COR-L47 (cell line): ENCODE results near the gene PCSK9.

ENCODE experiments used
- DNase-seq: peaks from one replicate; lab custom pipeline; 2025; lab: John Stamatoyannopoulos, UW

Gene PCSK9

GRCh38 chr1:55044617-55045397 is 5.5 kb downstream of the PCSK9 start:
- no peak for DNase-seq

- DNase-seq: no peak
Measured at GRCh38 chr1:55045430-55045829, 6.1 kb downstream of the PCSK9 start.

- no peak for DNase-seq
Measured at GRCh38 chr1:55046871-55047270, 7.5 kb downstream of the PCSK9 start.

GRCh38 chr1:55047611-55048010 is 8.3 kb downstream of the PCSK9 start:
- DNase-seq: no peak

GRCh38 chr1:55048453-55049270 is 9.3 kb downstream of the PCSK9 start:
- no peak for DNase-seq

- DNase-seq: no peak
Measured at GRCh38 chr1:55049271-55049913, 10.0 kb downstream of the PCSK9 start.

- no peak for DNase-seq
Measured at GRCh38 chr1:55049914-55050278, 10.5 kb downstream of the PCSK9 start.

GRCh38 chr1:55050283-55050682 is 10.9 kb downstream of the PCSK9 start:
- DNase-seq: no peak

- DNase-seq: no peak
Measured at GRCh38 chr1:55051169-55051568, 11.8 kb downstream of the PCSK9 start.

GRCh38 chr1:55051621-55052020 is 12.3 kb downstream of the PCSK9 start:
- DNase-seq: no peak

GRCh38 chr1:55052221-55053142 is 13.1 kb downstream of the PCSK9 start:
- DNase-seq: no peak

- DNase-seq: no peak
Measured at GRCh38 chr1:55053265-55053954, 14.1 kb downstream of the PCSK9 start.

- DNase-seq: no peak
Measured at GRCh38 chr1:55054396-55054795, 15.0 kb downstream of the PCSK9 start.

- no peak for DNase-seq
Measured at GRCh38 chr1:55055084-55055882, 15.9 kb downstream of the PCSK9 start.

GRCh38 chr1:55055951-55056631 is 16.7 kb downstream of the PCSK9 start:
- no peak for DNase-seq

GRCh38 chr1:55056632-55056992 is 17.3 kb downstream of the PCSK9 start:
- no peak for DNase-seq

GRCh38 chr1:55057270-55057955 is 18.1 kb downstream of the PCSK9 start:
- DNase-seq: no peak

- no peak for DNase-seq
Measured at GRCh38 chr1:55057956-55058298, 18.6 kb downstream of the PCSK9 start.
